ENCODE measurements around the gene COL13A1. TPM values are rescaled to one million over a fixed set of nuclear protein-coding genes. Genes with fewer than 3 reads are reported as not detected.
A peak's percentile ranks its signal among the peaks of the same experiment; 100 is the strongest.

COL13A1 gene
- total and polyA plus RNA-seq, 2 of the 8 experiments (the other 6 are each of a cell fraction or from before 2014, with no cell fraction given) = 2.6 to 5.2 TPM

GRCh38 chr10:69867699-69868558, 66.2 kb downstream of the COL13A1 start (continued):
- no peak for TF ChIP-seq CHD1 (IDR thresholded peaks at IDR 0.05; ENCODE audit: low read depth, low read length)
- TF ChIP-seq SP2 (IDR thresholded peaks at IDR 0.05; ENCODE audit: low read length) = no peak
- peak; percentile 27; the same call in 1 of the 2 replicates for TF ChIP-seq CREB1 (IDR thresholded peaks at IDR 0.05)
- no peak for TF ChIP-seq SIRT6 (IDR thresholded peaks at IDR 0.05; ENCODE audit: low read length)
- TF ChIP-seq RAD21 (IDR thresholded peaks at IDR 0.05 in 1 of 2, conservative IDR thresholded peaks at IDR 0.05 in 1 of 2; ENCODE audit: low read depth in 2 of 2, low read length in 2 of 2) = peak; percentile 16 to 27; a peak in 2 of 4 replicates
- TF ChIP-seq BACH1 (IDR thresholded peaks at IDR 0.05; ENCODE audit: low read length) = no peak
- TF ChIP-seq E2F6 (IDR thresholded peaks at IDR 0.05) = peak; percentile 55
- 0 out of 2 replicates have a peak, but pooled peaks have one; percentile 63 for TF ChIP-seq SP4 (IDR thresholded peaks at IDR 0.05; ENCODE audit: low read length)
- TF ChIP-seq CBX8 (IDR thresholded peaks at IDR 0.05; ENCODE audit: borderline replicate concordance, low read depth, low read length) = no peak
- peak in 1 of 2 experiments; percentile 85; a peak in 1 of 3 replicates for TF ChIP-seq EP300 (IDR thresholded peaks at IDR 0.05; ENCODE audit: borderline replicate concordance in 1 of 2, low read depth in 2 of 2, low read length in 2 of 2)
- no peak for TF ChIP-seq RNF2 (IDR thresholded peaks at IDR 0.05; ENCODE audit: borderline replicate concordance, low read depth, low read length, missing control alignments, poor library complexity, severe bottlenecking)
- TF ChIP-seq SRF (IDR thresholded peaks at IDR 0.05; ENCODE audit: low read depth, low read length) = no peak
- TF ChIP-seq NANOG (IDR thresholded peaks at IDR 0.05; ENCODE audit: insufficient read depth, low read depth, low read length, poor library complexity, severe bottlenecking) = peak; percentile 33
- TF ChIP-seq TBP (IDR thresholded peaks at IDR 0.05; ENCODE audit: low read depth, low read length) = no peak

Data from H1 (cell line).